ENCODE results near the gene PLPPR2. TPM values are rescaled to one million over a fixed set of nuclear protein-coding genes. Genes with fewer than 3 reads are reported as not detected.
"Not testable (repeated sequence)": the region's sequence is repeated elsewhere in the genome, so short reads cannot be mapped to it uniquely, and the experiment has no call there.

The PLPPR2 gene
- total RNA-seq, result 17.7 TPM
- long read RNA-seq, partial matches to known transcripts, result 5 of 11 reads
- long read RNA-seq, other reads (novel, unspliced or antisense), result 5 of 11 reads

GRCh38 chr19:11355160-11356073, at the start of gene PLPPR2:
TSS of gene PLPPR2 (plus strand) at chr19:11355432. CDS start at chr19:11357674, 2,242 bp downstream.
- peak; percentile 99 for DNase-seq (ENCODE audit: missing footprints)
- intact Hi-C loops (cut with DNase I), result no loop called here

GRCh38 chr19:11306337-11306736, 48.9 kb upstream of the PLPPR2 start:
- intact Hi-C loops (cut with DNase I), result no loop called here
- ATAC-seq (no peak), DNase-seq (ENCODE audit: missing footprints) (no peak)

More at GRCh38 chr19:11355160-11356073, at the start of gene PLPPR2:
- ATAC-seq, result peak; percentile 96

- intact Hi-C loops (cut with DNase I); ATAC-seq; DNase-seq (ENCODE audit: missing footprints): not testable (repeated sequence)
Observed at GRCh38 chr19:11320278-11320995, 34.8 kb upstream of the PLPPR2 start.

- no peak for ATAC-seq
- no peak for DNase-seq (ENCODE audit: missing footprints)
- intact Hi-C loops (cut with DNase I), result no loop called here
Observed at GRCh38 chr19:11321191-11322126, 33.8 kb upstream of the PLPPR2 start.

GRCh38 chr19:11322269-11323024, 32.8 kb upstream of the PLPPR2 start:
- intact Hi-C loops (cut with DNase I), result no loop called here
- ATAC-seq, result no peak
- no peak for DNase-seq (ENCODE audit: missing footprints)

- peak; percentile 6 for ATAC-seq
- no peak for DNase-seq (ENCODE audit: missing footprints)
- intact Hi-C loops (cut with DNase I), result no loop called here
Observed at GRCh38 chr19:11323601-11324078, 31.6 kb upstream of the PLPPR2 start.

GRCh38 chr19:11324079-11324661, 31.1 kb upstream of the PLPPR2 start:
- ATAC-seq (peak; percentile 91), DNase-seq (ENCODE audit: missing footprints) (peak; percentile 90)
- intact Hi-C loops (cut with DNase I), result no loop called here

GRCh38 chr19:11324748-11325389, 30.4 kb upstream of the PLPPR2 start:
- intact Hi-C loops (cut with DNase I), result no loop called here
- ATAC-seq (peak; percentile 5), DNase-seq (ENCODE audit: missing footprints) (no peak)

GRCh38 chr19:11325544-11325943, 29.7 kb upstream of the PLPPR2 start:
- intact Hi-C loops (cut with DNase I), result no loop called here
- ATAC-seq, result no peak
- DNase-seq (ENCODE audit: missing footprints), result no peak

- intact Hi-C loops (cut with DNase I), result no loop called here
- no peak for DNase-seq (ENCODE audit: missing footprints)
- no peak for ATAC-seq
Observed at GRCh38 chr19:11330127-11330526, 25.1 kb upstream of the PLPPR2 start.

- DNase-seq (ENCODE audit: missing footprints) (no peak), ATAC-seq (no peak)
- intact Hi-C loops (cut with DNase I), result no loop called here
Observed at GRCh38 chr19:11331502-11331901, 23.7 kb upstream of the PLPPR2 start.

GRCh38 chr19:11332822-11333221, 22.4 kb upstream of the PLPPR2 start:
- no peak for ATAC-seq
- DNase-seq (ENCODE audit: missing footprints), result no peak
- intact Hi-C loops (cut with DNase I), result no loop called here

GRCh38 chr19:11333838-11334237, 21.4 kb upstream of the PLPPR2 start:
- DNase-seq (ENCODE audit: missing footprints); intact Hi-C loops (cut with DNase I); ATAC-seq: not testable (repeated sequence)

- no peak for DNase-seq (ENCODE audit: missing footprints)
- intact Hi-C loops (cut with DNase I), result no loop called here
- no peak for ATAC-seq
Observed at GRCh38 chr19:11335449-11336146, 19.6 kb upstream of the PLPPR2 start.

GRCh38 chr19:11337080-11337479, 18.2 kb upstream of the PLPPR2 start:
- DNase-seq (ENCODE audit: missing footprints) (no peak), ATAC-seq (no peak)
- intact Hi-C loops (cut with DNase I), result no loop called here

GRCh38 chr19:11338121-11338520, 17.1 kb upstream of the PLPPR2 start:
- ATAC-seq (no peak), DNase-seq (ENCODE audit: missing footprints) (no peak)
- intact Hi-C loops (cut with DNase I), result no loop called here

All from Right ventricle myocardium inferior (tissue), 1 donor.